ENCODE results near the gene BCAN. TPM values are rescaled to one million over a fixed set of nuclear protein-coding genes. Genes with fewer than 3 reads are reported as not detected.
A peak's percentile ranks its signal among the peaks of the same experiment; 100 is the strongest.

BCAN gene
- polyA plus RNA-seq, 2 of the 4 experiments (the other 2 are of a cell fraction): not detected

DNA sequence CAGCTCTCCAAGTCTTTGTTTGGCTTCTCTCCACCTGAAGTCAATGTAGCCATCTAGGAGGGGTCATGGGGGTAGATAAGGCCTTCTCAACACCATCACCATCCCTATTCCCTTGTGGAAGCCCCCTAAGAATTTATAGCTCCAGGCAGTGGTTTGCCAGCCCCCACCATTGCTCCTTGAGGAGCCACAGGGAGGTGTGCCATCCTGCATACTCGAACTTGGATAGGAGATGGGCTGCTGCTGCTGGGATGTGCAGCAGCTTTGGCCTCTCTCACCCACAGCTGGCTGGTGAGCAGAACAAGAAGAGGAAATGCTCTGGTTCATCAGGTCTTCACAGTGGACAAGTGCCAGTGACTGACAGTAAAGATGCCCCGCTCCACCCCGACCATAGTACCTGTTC is 45.5 kb upstream of the BCAN start:
- CTCF ChIA-PET: interaction anchor here (0.9 to 12.5 kb wide), 8 partner anchors 10 to 211 kb away, joined by 3 to 135 read pairs (median 4); no protein-coding TSS in a partner anchor
- H3K4me1 ChIP-seq: peaks cover 13% of the 10 kb centered on the region
- no peak overlapping the region for H3K27ac ChIP-seq
- no peak overlapping the region for H3K4me3 ChIP-seq
- DNase-seq (ENCODE audit: low read depth in 1 of 2, low spot score in 1 of 2) (no peak), FAIRE-seq (no peak), ATAC-seq (no peak)
- no peak overlapping the region for H3K4me2 ChIP-seq
- POLR2A ChIA-PET: interaction anchor here (1.6 kb wide), 1 partner anchor 94 kb away, joined by 5 read pairs; no protein-coding TSS in a partner anchor
- no peaks in the 10 kb centered on the region for H3K9me3 ChIP-seq
- 86% methylated on average over 3 of the region's 3 CpGs for WGBS (ENCODE audit: missing lambda C conversion rate)
- TF ChIP-seq ZFP36 (IDR thresholded peaks at IDR 0.05; ENCODE audit: borderline replicate concordance, partially characterized antibody) (no peak), EP300 (IDR thresholded peaks at IDR 0.05) (no peak), JUN (IDR thresholded peaks at IDR 0.05) (0 out of 5 replicates have a peak, but pooled peaks of 1 of the 2 experiments have one; percentile 15), SREBF2 (IDR thresholded peaks at IDR 0.05) (no peak), KDM1A (IDR thresholded peaks at IDR 0.05; ENCODE audit: low read depth) (no peak)

DNA sequence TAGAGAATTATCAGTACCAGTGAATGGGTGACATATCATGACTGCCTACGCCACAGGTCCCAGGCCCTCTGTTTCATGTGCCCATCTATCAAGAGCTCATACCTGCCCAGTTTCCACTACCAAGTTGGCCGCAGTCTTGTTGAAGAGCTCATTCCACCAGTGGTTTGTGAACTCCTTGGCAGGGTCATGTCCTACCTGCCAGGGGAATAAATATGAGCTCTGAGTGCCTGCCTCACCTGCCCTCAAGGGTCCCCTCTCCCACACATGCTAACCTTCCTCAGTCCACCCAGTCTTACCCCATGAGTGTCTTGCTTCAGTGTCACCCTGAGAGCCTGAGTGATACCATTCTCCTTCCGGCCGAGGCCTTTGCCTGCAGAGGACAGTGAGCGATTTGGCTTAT is 43.8 kb upstream of the BCAN start:
- Histone ChIP-seq H3K9me3 (no peaks in the 10 kb centered on the region), H3K27ac (no peak overlapping the region), H3K4me1 (peaks cover 19% of the 10 kb centered on the region), H3K4me3 (no peak overlapping the region), H3K4me2 (no peak overlapping the region)
- TF ChIP-seq ZSCAN20 (CRISPR knock-in tag; IDR thresholded peaks at IDR 0.05) (no peak), POLR2AphosphoS2 (conservative IDR thresholded peaks at IDR 0.05; ENCODE audit: low read length) (peak; percentile 70; the same call in 1 of the 2 replicates)
- FAIRE-seq (no peak), ATAC-seq (no peak), DNase-seq (ENCODE audit: low read depth in 1 of 2, low spot score in 1 of 2) (no peak)
- POLR2A ChIA-PET: no interaction called here
- WGBS (ENCODE audit: missing lambda C conversion rate): 100% methylated on average over 5 of the region's 5 CpGs
- CTCF ChIA-PET: interaction anchor here (1.0 to 3.4 kb wide), 7 partner anchors 10 to 213 kb away, joined by 3 to 20 read pairs (median 4); no protein-coding TSS in a partner anchor

DNA sequence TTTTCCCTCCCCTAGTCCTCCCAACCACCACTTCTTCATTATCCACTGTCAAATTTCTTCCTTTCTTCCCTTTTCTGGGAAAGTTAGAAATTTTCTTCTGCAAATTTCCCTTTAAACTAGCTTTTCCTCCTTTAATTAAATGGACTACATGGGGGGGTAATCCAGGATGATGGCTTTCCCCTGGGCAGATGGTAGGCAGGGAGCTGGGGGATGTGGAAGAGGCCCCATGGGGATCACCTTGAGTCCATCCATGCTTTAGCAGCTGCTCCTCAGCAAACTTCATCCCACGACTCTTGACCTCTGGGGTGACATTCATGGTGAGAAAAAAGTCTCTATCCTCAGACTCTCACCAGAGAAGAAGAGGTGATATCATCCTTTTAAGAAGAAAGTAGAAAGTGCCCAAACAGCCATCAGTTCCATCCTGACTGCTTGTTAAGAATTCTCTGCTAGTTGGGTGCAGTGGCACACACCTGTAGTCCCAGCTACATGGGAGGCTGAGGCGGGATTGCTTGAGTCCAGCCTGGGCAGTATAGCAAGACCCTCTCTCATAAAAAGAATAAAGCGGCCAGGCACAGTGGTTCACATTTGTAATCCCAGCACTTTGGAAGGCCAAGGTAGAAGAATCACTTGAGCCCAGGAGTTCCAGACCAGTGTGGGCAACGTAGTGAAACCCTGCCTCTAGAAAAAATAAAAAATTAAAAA is 43.0 kb upstream of the BCAN start:
- no peak overlapping the region; the same call in 2 of the 3 replicates for H3K4me2 ChIP-seq
- H3K4me1 ChIP-seq: peaks cover 19% of the 10 kb centered on the region
- no peak overlapping the region for H3K27ac ChIP-seq
- ChIA-PET CTCF (interaction anchor here (0.6 to 5.1 kb wide), 10 partner anchors 9 to 237 kb away, joined by 3 to 23 read pairs (median 4); no protein-coding TSS in a partner anchor), POLR2A (interaction anchor here (1.8 kb wide), 1 partner anchor 98 kb away, joined by 5 read pairs; the partner anchor contains the start of gene MEF2D)
- ATAC-seq: no peak
- no peak for FAIRE-seq
- TF ChIP-seq, protein P1, sequence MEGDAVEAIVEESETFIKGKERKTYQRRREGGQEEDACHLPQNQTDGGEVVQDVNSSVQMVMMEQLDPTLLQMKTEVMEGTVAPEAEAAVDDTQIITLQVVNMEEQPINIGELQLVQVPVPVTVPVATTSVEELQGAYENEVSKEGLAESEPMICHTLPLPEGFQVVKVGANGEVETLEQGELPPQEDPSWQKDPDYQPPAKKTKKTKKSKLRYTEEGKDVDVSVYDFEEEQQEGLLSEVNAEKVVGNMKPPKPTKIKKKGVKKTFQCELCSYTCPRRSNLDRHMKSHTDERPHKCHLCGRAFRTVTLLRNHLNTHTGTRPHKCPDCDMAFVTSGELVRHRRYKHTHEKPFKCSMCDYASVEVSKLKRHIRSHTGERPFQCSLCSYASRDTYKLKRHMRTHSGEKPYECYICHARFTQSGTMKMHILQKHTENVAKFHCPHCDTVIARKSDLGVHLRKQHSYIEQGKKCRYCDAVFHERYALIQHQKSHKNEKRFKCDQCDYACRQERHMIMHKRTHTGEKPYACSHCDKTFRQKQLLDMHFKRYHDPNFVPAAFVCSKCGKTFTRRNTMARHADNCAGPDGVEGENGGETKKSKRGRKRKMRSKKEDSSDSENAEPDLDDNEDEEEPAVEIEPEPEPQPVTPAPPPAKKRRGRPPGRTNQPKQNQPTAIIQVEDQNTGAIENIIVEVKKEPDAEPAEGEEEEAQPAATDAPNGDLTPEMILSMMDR (IDR thresholded peaks at IDR 0.05): no peak
- no peak for TF ChIP-seq JUNB (IDR thresholded peaks at IDR 0.05)
- TF ChIP-seq, protein P2, sequence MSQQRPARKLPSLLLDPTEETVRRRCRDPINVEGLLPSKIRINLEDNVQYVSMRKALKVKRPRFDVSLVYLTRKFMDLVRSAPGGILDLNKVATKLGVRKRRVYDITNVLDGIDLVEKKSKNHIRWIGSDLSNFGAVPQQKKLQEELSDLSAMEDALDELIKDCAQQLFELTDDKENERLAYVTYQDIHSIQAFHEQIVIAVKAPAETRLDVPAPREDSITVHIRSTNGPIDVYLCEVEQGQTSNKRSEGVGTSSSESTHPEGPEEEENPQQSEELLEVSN (IDR thresholded peaks at IDR 0.05; ENCODE audit: borderline replicate concordance, low read depth): no peak
- TF ChIP-seq TFCP2L1 (CRISPR knock-in tag; IDR thresholded peaks at IDR 0.05): no peak
- TF ChIP-seq RARB (CRISPR knock-in tag; IDR thresholded peaks at IDR 0.05): no peak
- TF ChIP-seq KDM5A (IDR thresholded peaks at IDR 0.05): no peak
- TF ChIP-seq, protein P3, sequence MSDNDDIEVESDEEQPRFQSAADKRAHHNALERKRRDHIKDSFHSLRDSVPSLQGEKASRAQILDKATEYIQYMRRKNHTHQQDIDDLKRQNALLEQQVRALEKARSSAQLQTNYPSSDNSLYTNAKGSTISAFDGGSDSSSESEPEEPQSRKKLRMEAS (IDR thresholded peaks at IDR 0.05): no peak
- no peak for DNase-seq (ENCODE audit: low read depth in 1 of 2, low spot score in 1 of 2)
- no peak overlapping the region for H3K4me3 ChIP-seq
- WGBS (ENCODE audit: missing lambda C conversion rate): 88% methylated on average over 4 of the region's 4 CpGs
- no peaks in the 10 kb centered on the region for H3K9me3 ChIP-seq

DNA sequence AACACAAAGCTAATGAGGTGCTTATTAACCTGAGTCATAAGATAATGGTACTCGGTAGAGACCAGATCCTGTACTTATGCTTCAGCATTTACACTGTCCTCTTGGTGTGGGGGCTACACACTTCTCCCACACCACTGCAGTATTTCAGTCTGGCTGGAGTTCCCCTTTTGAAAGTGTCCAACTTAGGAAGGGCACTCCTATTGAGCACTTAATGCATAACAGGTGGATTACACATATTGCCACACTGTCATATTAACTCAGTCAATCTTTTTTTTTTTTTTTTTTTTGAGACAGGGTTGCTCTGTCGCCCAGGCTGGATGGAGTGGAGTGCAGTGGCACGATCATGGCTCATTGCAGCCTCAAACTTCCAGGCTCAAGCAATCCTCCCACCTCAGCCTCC is 42.1 kb upstream of the BCAN start:
- Histone ChIP-seq H3K4me3 (peak overlapping the region; percentile 77), H3K4me2 (peak overlapping the region; percentile 80), H3K4me1 (peaks cover 19% of the 10 kb centered on the region), H3K27ac (peak overlapping the region in 1 of 2 experiments; percentile 94; a peak in 3 of 6 replicates), H3K9me3 (no peaks in the 10 kb centered on the region)
- FAIRE-seq (no peak), DNase-seq (ENCODE audit: low read depth in 1 of 2, low spot score in 1 of 2) (peak; percentile 60 to 66), ATAC-seq (peak; percentile 49 to 69; a peak in 5 of 6 replicates)
- ChIA-PET POLR2A (interaction anchor here (1.8 to 2.3 kb wide), 2 partner anchors 8 to 99 kb away, joined by 5 to 16 read pairs; partner anchors contain the start of genes MEF2D and NAXE), CTCF (interaction anchor here (0.6 to 5.1 kb wide), 17 partner anchors 8 to 311 kb away, joined by 3 to 23 read pairs (median 3); no protein-coding TSS in a partner anchor)
- WGBS (ENCODE audit: missing lambda C conversion rate): 69% methylated on average over 3 of the region's 3 CpGs
- no peak for TF ChIP-seq ZC3H11A (IDR thresholded peaks at IDR 0.05)
- TF ChIP-seq FOSB (CRISPR knock-in tag; IDR thresholded peaks at IDR 0.05): 0 out of 2 replicates have a peak, but pooled peaks have one; percentile 27
- 0 out of 4 replicates have a peak, but pooled peaks of 1 of the 2 experiments have one; percentile 9 for TF ChIP-seq CEBPB (IDR thresholded peaks at IDR 0.05)
- no peak; the same call in 1 of the 2 replicates for TF ChIP-seq POLR2AphosphoS2 (conservative IDR thresholded peaks at IDR 0.05; ENCODE audit: low read length)

All from A549 (cell line).